ENCODE data around the gene ATP9B. TPM values are rescaled to one million over a fixed set of nuclear protein-coding genes. Genes with fewer than 3 reads are reported as not detected.

ATP9B gene
- polyA plus RNA-seq, 3 donors, result 7.2 to 20.3 (median 14.0) TPM

DNA sequence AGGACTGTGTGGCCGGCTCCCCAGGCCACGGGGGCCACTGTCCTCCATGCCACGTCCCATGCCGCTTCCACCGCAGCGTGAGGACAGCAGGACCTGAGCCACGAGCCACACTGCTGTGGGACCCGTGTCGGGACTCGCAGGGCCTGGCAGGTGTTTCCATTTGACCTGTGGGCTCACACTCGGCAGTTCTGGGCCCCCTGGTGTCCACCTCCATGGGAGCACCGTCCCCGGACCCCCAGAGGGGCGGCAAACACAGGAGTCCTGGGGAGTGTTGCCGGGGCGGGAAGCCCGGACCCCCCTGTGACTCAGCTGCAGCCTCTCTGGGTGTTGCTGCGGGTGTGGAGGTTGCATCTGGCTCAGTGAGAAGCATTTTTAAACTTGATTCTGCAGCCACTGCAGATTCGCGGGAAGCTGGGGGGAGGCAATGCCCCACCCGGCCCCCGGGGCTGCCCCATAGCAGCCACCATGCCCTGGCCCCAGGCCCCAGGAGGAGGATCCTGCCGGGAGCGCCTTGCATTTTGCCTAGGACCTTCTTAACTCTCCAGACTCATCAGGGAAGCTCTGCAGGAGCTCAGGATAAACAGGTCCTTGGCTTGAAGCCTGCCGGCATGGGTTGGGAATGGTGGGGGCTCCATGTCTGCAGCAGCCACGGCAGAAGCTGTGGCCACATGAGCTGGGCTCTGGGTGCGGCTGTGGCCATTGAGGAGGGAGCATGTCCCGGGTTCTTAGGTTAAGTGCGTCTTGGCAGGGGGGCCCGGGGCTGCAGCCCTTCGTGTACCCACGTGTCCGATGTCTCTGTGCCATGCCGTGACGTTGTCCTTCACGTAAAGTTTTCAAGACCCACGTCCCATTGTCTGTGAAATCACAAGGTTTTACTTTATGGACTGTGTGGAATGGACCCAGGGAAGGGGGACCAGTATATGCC is 357.4 kb downstream of the ATP9B start:
- peaks cover 28 to 42% of the 10 kb centered on the region in 2 donors for H3K36me3 Mint-ChIP-seq

More for the DNA sequence above, 357.4 kb downstream of the ATP9B start:
- peaks cover 0 to 3% (median 1%) of the 10 kb centered on the region in 3 donors for H3K27me3 Mint-ChIP-seq (ENCODE audit: low read depth in 3 of 3)
- Histone ChIP-seq H3K36me3 (replicated peaks in 1 of 2; ENCODE audit: control insufficient read depth in 1 of 2, insufficient read depth in 2 of 2, low read length in 2 of 2) (peaks cover 4 to 7% of the 10 kb centered on the region in 2 donors), H3K4me2 (replicated peaks; ENCODE audit: extremely low read depth, low read length, poor library complexity, severe bottlenecking) (no peak overlapping the region), H3K9me3 (replicated peaks in 1 of 2; ENCODE audit: control insufficient read depth in 1 of 2, insufficient read depth in 1 of 2, low read length in 2 of 2) (no peaks in the 10 kb centered on the region), H3K27me3 (ENCODE audit: control insufficient read depth in 2 of 2, insufficient read depth in 2 of 2, low read length in 2 of 2) (no peaks in the 10 kb centered on the region), H4K20me1 (ENCODE audit: insufficient read depth, low read length) (peaks cover 70% of the 10 kb centered on the region), H3K9ac (ENCODE audit: insufficient read depth, low read length, poor library complexity, severe bottlenecking) (no peak overlapping the region), H3K27ac (ENCODE audit: low read depth in 1 of 2, low read length in 2 of 2) (no peak overlapping the region), H3K79me2 (ENCODE audit: insufficient read depth, low read length) (peaks cover 12% of the 10 kb centered on the region), H3K4me3 (replicated peaks in 1 of 3; ENCODE audit: low read depth in 2 of 3, low read length in 3 of 3) (no peak overlapping the region), H2AFZ (ENCODE audit: insufficient read depth, low read depth, low read length, poor library complexity, severe bottlenecking) (no peak overlapping the region), H3K4me1 (ENCODE audit: control insufficient read depth in 1 of 2, insufficient read depth in 2 of 2, low read length in 2 of 2) (peaks cover 7 to 10% of the 10 kb centered on the region in 2 donors)
- intact Hi-C loops (cut with micrococcal nuclease), result no loop called here
- WGBS (ENCODE audit: insufficient coverage), result 98% methylated on average over 35 of the region's 37 CpGs
- TF ChIP-seq, protein P1, sequence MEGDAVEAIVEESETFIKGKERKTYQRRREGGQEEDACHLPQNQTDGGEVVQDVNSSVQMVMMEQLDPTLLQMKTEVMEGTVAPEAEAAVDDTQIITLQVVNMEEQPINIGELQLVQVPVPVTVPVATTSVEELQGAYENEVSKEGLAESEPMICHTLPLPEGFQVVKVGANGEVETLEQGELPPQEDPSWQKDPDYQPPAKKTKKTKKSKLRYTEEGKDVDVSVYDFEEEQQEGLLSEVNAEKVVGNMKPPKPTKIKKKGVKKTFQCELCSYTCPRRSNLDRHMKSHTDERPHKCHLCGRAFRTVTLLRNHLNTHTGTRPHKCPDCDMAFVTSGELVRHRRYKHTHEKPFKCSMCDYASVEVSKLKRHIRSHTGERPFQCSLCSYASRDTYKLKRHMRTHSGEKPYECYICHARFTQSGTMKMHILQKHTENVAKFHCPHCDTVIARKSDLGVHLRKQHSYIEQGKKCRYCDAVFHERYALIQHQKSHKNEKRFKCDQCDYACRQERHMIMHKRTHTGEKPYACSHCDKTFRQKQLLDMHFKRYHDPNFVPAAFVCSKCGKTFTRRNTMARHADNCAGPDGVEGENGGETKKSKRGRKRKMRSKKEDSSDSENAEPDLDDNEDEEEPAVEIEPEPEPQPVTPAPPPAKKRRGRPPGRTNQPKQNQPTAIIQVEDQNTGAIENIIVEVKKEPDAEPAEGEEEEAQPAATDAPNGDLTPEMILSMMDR (IDR thresholded peaks at IDR 0.05), result no peak
- no peaks in the 10 kb centered on the region for H3K9me3 Mint-ChIP-seq
- no peak overlapping the region for H3K27ac Mint-ChIP-seq
- H3K4me1 Mint-ChIP-seq, result peaks cover 19% of the 10 kb centered on the region
- no peak overlapping the region for H3K4me3 Mint-ChIP-seq
- DNase-seq, result no peak

All from CD14-positive monocyte (primary cell).